GM12892 (cell line): ENCODE results near the gene VLDLR.

Source experiments
- DNase-seq: peaks from one replicate; pipeline ENCODE4 v3.0.0; 2011; ENCODE audit not compliant: insufficient read length
- FAIRE-seq: peaks from 2 replicates; lab custom pipeline; 2011; peaks lifted over from hg19 to GRCh38; lab: Jason Lieb, UNC
- POLR2A ChIP-seq: IDR thresholded peaks from 2 replicates; pipeline ENCODE4 v1.6.1; 2011; ENCODE audit warnings: low read depth, low read length, control low read depth
- POLR2AphosphoS5 ChIP-seq: IDR thresholded peaks from 2 replicates; pipeline ENCODE4 v1.6.1; 2011; ENCODE audit warnings: low read depth, low read length, control low read depth
- TAF1 ChIP-seq: IDR thresholded peaks from 2 replicates; pipeline ENCODE4 v1.6.1; 2011; ENCODE audit warnings: low read depth, mild to moderate bottlenecking, control low read depth, low read length, borderline replicate concordance

Gene VLDLR

DNA sequence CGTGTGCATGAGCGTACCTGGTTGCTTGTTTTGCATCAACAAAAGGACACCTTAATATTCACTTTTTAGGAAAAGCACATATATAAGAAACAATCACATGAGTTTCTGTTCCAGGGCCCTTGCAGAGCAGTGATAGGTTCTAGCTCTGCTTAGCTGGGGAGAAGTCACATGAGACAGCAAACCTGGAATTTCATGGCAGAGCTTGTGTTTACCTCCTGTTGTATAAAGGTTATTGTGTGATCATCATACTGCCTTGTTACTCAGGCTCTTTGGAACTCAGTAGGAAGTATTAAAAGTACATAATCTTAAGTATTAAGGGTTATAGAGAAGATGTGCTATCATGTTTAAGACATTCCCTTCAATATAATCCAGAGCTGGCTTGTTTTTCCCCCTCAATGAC lies 18.0 kb upstream of the VLDLR start:
- no peak for FAIRE-seq
- no peak for DNase-seq
- TF ChIP-seq TAF1 (no peak), POLR2A (no peak), POLR2AphosphoS5 (no peak)

DNA sequence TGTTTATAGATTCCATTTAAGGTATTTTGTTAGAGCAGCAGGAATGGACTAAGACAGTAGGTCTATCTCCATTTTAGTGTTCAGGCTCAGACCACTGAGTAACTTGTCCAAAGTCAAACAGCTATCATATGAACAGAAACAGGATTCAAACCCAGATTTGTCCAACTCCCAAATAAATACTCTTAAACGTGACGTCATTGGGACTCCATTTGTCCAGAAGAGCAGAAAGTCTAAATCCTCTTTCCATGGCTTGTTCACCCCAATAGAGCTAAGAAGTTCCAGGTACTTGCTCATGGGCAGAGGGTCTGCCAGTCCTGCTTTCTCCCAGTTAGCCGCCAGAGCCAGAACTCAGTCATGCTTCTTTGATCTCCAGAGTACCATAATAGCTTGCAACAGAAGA lies 16.3 kb upstream of the VLDLR start:
- TF ChIP-seq TAF1 (no peak), POLR2AphosphoS5 (no peak), POLR2A (no peak)
- DNase-seq, result no peak
- no peak for FAIRE-seq

DNA sequence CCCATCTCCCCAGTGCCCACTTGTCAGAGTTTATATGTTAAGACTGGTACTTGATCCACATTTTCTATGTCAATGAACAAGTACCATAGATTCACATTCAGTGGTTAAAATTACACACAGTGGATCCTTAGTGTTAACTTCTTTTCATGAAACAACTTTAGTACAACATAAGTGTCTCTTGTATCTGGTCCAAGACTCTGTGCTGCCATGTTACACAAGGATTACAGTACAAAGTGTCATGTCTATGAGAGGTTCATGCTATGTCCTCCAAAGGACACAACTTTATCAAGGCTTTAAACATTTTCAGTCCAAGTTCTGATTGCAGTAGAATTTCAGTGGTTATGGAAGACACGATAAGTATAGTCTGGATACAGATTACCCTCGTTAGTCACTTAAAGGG lies 13.3 kb upstream of the VLDLR start:
- DNase-seq (no peak), FAIRE-seq (no peak)
- TF ChIP-seq TAF1 (no peak), POLR2A (no peak), POLR2AphosphoS5 (no peak)

DNA sequence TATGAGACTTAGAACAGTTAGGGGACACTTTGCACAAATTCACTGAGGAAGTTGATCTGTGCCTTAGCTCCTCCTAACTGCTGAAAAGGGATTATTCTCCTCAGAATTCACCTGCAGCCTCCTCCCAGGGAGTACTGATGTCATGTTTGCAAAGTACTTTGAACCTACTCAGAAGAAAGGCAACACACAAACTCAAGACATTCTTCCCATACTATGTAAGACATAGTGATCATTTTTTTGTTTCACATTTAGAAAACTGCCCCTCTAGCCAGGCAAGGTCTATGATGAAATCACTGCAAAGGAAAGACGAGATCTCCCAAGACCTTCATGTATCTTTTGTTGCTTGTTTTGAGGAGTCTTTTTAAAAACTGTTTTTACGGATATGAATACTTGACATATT lies 10.6 kb upstream of the VLDLR start:
- TF ChIP-seq POLR2A, result no peak
- no peak for TF ChIP-seq TAF1
- no peak for TF ChIP-seq POLR2AphosphoS5
- FAIRE-seq (no peak), DNase-seq (no peak)

DNA sequence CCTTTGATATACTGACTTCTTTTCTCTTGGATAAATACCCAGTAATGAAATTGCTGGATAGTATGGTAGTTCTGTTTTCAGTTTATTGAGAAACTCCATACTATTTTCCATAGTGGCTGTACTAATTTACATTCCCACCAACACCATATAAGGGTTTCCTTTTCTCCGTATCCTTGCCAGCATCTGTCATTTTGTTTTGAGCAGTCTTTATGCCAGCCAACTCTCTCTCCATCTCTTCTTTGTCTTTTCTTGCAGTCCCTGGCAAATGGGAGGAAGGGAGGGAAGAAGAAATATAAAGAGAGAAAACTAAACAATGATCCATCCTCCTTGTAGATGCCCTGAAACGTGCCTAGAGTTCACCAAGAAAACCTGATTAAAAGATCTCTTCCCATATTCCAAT lies 9.6 kb upstream of the VLDLR start:
- no peak for TF ChIP-seq TAF1
- TF ChIP-seq POLR2AphosphoS5, result no peak
- no peak for TF ChIP-seq POLR2A
- DNase-seq, result no peak
- no peak for FAIRE-seq

DNA sequence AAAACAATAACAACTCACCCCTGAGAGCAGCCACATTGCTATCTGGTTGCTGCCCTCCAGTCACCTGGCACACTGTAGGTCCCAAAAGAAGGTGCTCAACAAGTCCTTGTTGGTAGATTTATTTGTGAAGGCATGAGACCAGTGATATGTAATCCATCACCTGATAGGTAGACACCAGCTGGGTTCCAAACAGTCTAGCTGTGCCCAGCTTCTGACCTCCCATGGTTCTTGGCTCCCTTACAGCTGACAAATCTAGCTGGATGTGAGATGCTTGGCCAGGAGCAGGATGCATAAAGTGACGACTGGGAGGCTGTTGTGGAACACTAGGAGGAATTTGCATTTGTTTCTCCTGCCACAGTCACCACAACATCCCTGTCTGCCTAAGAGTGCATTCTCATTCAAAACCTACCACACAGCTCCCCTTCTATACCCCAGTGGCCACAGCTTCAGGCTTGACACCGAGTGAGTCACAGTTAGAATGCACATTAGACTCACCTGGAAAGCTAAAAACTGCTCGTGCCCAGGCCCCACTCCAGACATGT lies 7.8 kb upstream of the VLDLR start:
- no peak for FAIRE-seq
- no peak for TF ChIP-seq POLR2A
- TF ChIP-seq POLR2AphosphoS5, result no peak
- no peak for TF ChIP-seq TAF1
- no peak for DNase-seq

DNA sequence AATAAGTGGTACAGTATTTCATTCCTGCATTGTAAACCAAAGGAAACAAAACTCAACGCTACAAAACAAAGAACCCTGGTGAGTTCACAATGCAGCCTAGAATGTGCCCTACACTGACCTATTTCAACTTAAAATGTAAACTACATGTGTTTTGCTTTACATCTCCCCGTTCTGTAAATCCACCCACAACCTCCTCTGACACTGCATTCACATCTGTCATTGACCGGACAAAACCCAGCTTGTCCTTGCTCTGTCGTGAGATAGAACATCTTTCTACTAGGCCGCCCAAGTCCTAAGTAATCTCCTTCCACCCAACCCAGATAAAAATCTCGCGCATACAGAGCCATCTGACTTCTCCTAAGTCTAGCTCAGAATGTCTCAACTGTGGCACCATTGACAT lies 6.1 kb upstream of the VLDLR start:
- no peak for DNase-seq
- no peak for TF ChIP-seq POLR2A
- TF ChIP-seq TAF1, result no peak
- no peak for TF ChIP-seq POLR2AphosphoS5
- no peak for FAIRE-seq

DNA sequence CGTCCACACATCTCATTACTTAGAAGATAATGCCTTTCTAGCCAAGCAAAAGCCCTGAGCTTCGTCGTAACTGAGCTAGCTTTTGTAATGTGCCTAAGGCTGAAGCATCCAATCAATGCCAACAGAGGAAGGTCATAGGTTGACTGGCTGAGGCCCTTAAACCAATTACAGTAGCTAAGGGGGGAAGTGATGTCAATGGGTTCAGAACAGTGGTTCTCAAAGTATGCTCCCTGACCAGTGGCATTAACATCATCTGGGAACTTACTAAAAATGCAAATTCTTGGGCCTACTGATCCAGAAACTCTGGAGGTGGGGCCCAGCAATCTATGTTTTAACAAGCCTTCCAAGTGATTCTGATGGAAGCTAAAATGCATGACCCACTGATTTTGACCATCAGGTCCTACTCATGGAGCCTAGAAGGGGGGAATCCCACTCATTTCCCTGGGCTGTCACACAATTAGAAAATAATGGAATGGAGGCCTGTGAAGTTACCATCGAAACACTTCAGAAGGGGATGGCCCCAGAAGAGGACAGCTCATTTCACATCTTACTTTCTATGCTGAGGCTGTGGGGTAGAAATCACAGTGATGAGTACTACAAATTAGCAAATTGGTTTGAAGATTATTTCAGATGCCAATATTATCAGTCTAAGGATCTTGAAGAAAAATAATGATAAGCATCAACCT lies 4.8 kb upstream of the VLDLR start:
- FAIRE-seq, result peak; percentile 30
- TF ChIP-seq POLR2AphosphoS5 (no peak), TAF1 (no peak), POLR2A (no peak)
- no peak for DNase-seq

DNA sequence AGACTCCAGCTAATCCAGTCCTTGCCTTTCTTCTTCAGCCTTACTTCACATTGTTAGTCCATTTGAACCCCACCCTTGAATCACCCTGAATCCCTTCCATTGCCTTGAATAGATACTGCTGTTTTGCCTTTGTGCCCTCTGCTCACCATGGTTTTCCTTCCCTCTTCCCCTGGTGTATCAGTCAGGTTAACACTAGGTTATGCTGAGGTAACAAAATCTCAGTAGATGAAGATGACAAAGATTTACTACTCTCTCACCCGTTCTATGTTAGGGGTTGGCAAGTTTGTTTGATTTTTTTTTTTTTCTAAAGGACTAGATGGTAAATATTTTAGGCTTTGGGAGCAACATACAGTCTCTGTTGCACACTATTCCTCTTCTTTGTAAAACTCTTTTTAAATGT lies 3.3 kb upstream of the VLDLR start:
- no peak for TF ChIP-seq TAF1
- TF ChIP-seq POLR2A, result no peak
- TF ChIP-seq POLR2AphosphoS5, result no peak
- no peak for FAIRE-seq
- no peak for DNase-seq

DNA sequence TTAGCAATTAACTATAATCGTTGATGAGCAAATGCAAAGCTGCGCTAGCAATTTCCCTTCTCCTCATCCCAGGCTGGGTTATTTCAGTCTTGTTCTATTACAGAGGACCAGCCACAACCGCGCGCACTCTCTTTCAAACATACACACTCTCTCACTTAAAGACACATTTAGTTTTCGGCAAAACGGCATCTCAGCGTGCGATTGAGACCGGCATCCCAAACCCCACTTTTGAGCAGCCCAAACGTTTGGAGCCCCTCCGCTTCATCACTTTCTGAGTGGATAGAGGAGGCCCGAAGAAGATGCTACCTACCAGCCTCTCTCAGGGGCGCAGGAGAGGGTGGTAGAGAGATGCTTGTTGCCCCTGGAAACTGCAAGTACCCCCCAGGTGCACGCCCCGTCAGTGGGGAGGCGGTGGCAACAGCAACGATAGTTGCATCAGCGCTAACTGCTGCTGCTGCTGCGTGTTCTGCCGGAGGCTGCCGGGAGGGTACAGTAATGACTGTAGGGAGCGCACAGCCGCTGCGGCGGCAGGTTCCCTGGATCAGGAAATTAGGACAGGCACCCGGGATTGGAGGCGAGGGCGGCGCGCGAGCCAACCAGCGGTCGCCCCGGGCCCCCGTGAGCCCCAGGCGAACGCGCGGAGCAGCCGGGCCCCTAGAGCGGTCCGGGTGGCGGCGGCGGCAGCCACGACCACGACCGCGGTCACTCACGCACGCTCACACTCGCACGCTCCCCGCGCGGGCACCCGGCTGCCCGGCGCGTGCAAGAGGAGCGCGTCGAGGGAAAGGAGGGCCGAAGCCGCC lies 467 bp upstream of the VLDLR start:
- no peak for DNase-seq
- TF ChIP-seq TAF1 (no peak), POLR2A (no peak), POLR2AphosphoS5 (no peak)
- no peak for FAIRE-seq

DNA sequence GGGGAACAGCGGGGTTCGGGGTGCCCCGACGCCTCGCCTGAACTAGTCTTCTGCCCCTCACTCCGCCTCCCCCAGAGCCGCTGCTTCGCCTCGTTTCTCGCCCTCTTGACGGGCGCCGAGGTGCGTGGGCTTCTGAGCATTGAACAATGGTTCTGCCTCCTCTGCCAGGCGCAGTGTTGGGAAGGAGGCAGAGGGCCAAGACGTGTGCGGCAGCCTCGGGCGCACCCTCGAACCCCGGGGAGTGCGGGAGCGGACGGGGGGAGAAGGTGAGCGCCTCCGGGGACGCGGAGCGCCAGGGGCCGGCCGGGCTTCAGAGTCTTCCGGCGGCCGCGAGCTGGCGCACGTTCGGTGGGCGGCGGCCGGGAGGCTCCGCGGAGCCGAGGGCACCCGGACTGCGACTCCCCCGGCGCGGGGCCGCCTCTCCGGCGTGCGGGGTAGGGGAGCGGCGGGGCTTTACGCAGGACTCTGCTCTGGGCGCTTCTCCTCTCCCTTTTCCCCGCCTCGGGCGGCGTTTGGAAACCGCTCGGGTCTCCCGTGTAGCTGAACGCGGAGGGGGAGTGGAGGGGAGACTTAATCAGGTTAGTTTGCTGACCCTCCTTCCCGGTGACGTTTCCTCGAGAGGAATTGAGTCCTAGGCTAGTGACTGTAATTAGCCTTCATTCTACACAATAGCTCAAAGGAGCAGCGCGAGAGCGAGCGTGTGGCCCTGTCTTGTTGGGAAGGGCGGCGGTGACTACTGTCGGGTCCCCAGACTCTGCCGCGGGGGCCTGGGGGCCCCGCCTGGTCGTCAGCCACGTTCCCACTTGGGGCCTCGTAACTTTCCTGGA lies 1.1 kb downstream of the VLDLR start:
- DNase-seq, result peak; percentile 25

More for the DNA sequence above, 1.1 kb downstream of the VLDLR start:
- FAIRE-seq, result no peak
- TF ChIP-seq POLR2A (no peak), POLR2AphosphoS5 (no peak), TAF1 (no peak)
